Naive B cell (primary cell): ENCODE results near the gene OTUD5. TPM values are rescaled to one million over a fixed set of nuclear protein-coding genes. Genes with fewer than 3 reads are reported as not detected.

Experiments
- ATAC-seq, 2 donors: fragments of 150-1000 bp; cut with Tn5 transposase; 2 replicates each; pipeline ENCODE4 v1.10.0; 2021; ENCODE audit warnings: low read depth in 2 of 2, mild to moderate bottlenecking in 2 of 2, moderate library complexity in 2 of 2
- DNase-seq: peaks from one replicate; pipeline ENCODE4 v3.0.0; 2022
- H3K27ac Mint-ChIP-seq, 6 donors: one replicate each; pipeline ENCODE4 v1.8.0; 2020 to 2022; ENCODE audit warnings: mild to moderate bottlenecking in 6 of 6, mixed read lengths in 6 of 6, moderate library complexity in 5 of 6, inconsistent platforms in 2 of 6
- H3K27me3 Mint-ChIP-seq, 3 donors: one replicate each; pipeline ENCODE4 v1.8.0; 2021 to 2022; ENCODE audit warnings: mixed read lengths in 3 of 3, mild to moderate bottlenecking in 1 of 3
- H3K36me3 Mint-ChIP-seq, 2 donors: one replicate each; pipeline ENCODE4 v1.8.0; 2020 to 2022; ENCODE audit warnings: mixed read lengths in 2 of 2, inconsistent platforms in 1 of 2, mild to moderate bottlenecking in 1 of 2
- H3K4me1 Mint-ChIP-seq, 3 donors: one replicate each; pipeline ENCODE4 v1.8.0; 2020 to 2022; ENCODE audit warnings: mixed read lengths in 3 of 3, inconsistent platforms in 1 of 3, mild to moderate bottlenecking in 1 of 3, moderate library complexity in 1 of 3
- H3K4me3 Mint-ChIP-seq, 8 donors: one replicate each; pipeline ENCODE4 v1.8.0; 2020 to 2022; ENCODE audit warnings: mild to moderate bottlenecking in 8 of 8, mixed read lengths in 8 of 8, moderate library complexity in 8 of 8, inconsistent platforms in 2 of 8
- H3K9me3 Mint-ChIP-seq, 7 donors: one replicate each; pipeline ENCODE4 v1.8.0; 2020 to 2022; ENCODE audit warnings: mixed read lengths in 7 of 7, mild to moderate bottlenecking in 5 of 7, inconsistent platforms in 2 of 7, moderate library complexity in 1 of 7
- polyA plus RNA-seq, 6 donors: library from polyadenylated mRNA; unstranded; fragments of 300-500 nt; fragmentation: Illumina TruSeq; gene quantifications; one replicate each; pipeline ENCODE4 v1.2.3, GENCODE V29; 2021; ENCODE audit warnings: low read depth in 6 of 6

OTUD5 gene
- polyA plus RNA-seq, 6 donors from 2014 or later = 27.6 to 53.2 (median 39.1) TPM

DNA sequence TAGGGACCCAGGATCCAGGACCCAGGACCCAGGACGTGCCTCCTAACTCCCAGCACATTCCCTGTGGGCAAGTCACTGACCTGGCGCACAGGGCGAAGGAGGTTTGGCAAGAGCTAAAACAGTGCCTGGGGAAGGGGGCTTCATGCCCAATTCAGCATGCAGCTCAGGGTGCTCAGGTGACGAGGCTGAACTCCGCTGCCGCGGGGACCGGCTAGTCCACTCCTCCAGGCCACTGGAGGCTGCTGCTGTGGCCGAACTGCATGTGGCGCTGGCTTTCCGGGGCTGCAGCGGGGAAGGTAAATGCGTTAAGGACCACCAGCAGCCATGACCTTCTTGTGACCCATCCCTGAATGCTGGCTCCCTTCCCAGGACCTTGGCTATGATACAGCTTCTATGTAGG, 33.6 kb downstream of the OTUD5 start:
- Mint-ChIP-seq H3K27ac (peak overlapping the region in 2 of 6 donors; percentile 77 to 79), H3K4me1 (peaks cover 35 to 70% (median 53%) of the 10 kb centered on the region in 3 donors), H3K27me3 (no peaks in the 10 kb centered on the region), H3K4me3 (no peak overlapping the region), H3K9me3 (peaks cover 0 to 2% (median 0%) of the 10 kb centered on the region in 7 donors), H3K36me3 (peaks cover 5 to 8% of the 10 kb centered on the region in 2 donors)
- ATAC-seq (no peak), DNase-seq (no peak)

DNA sequence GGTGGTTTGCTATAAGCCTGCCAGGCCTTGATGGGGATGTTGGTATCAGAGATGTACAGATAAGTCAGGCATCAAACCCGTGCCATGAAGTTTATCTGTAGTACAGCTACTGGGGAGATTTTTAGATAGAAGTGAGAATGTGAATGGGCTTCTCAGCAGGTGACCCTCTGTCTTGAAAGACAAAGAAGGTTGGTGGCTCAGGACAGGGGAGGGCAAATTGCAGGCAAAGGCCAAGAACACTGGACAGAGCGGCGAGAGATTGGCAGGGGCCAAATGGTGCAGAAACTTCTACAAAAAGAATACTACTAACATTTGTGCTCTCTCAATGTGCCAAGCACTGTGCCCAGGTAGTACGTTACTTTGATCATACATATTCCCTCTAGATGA, 36.7 kb downstream of the OTUD5 start:
- Mint-ChIP-seq H3K27ac (peak overlapping the region in 4 of 6 donors; percentile 23 to 94 (median 56)), H3K4me3 (peak overlapping the region in 6 of 8 donors; percentile 82 to 99 (median 96)), H3K36me3 (peaks cover 15 to 26% of the 10 kb centered on the region in 2 donors), H3K9me3 (peaks cover 0 to 3% (median 0%) of the 10 kb centered on the region in 7 donors), H3K4me1 (peaks cover 31 to 60% (median 47%) of the 10 kb centered on the region in 3 donors), H3K27me3 (no peaks in the 10 kb centered on the region)
- DNase-seq = no peak
- no peak for ATAC-seq

DNA sequence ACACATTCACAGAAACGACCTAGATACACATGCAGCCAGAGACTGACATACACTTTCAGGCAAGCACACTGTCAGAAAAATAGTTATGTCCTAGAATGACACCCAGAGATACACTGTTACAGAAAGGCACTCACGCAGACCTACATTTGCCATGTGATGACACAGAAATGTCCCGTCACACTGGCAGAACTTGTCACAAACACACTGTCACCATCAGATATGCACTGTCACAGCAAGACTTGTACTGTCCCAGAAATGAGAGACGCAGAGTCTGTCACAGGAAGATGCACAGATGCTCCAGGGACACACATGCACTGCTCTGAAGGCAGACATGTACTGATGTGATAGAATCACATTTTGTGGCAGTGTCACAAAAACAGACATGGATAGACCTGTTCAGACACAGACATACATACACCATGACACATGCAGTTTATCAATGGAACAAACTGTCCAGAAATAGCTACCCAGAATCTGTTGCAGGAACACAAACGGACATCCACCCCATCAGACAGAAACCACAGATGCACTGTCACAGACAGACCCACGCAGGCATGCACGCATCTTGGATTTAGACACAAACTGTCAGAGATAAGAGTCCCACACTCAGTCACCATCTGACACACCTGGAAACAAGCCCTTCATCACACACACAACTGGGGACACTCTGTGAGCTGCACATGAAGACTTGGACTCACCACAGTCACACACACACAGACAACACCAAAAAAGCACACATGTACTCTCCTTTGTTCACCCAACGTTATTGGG, 37.3 kb downstream of the OTUD5 start:
- ATAC-seq (no peak), DNase-seq (no peak)
- Mint-ChIP-seq H3K4me1 (peaks cover 31 to 61% (median 45%) of the 10 kb centered on the region in 3 donors), H3K4me3 (peak overlapping the region; percentile 82 to 99 (median 96)), H3K27ac (peak overlapping the region; percentile 92 to 99 (median 96)), H3K27me3 (no peaks in the 10 kb centered on the region), H3K36me3 (peaks cover 11 to 26% of the 10 kb centered on the region in 2 donors), H3K9me3 (peaks cover 0 to 3% (median 0%) of the 10 kb centered on the region in 7 donors)

DNA sequence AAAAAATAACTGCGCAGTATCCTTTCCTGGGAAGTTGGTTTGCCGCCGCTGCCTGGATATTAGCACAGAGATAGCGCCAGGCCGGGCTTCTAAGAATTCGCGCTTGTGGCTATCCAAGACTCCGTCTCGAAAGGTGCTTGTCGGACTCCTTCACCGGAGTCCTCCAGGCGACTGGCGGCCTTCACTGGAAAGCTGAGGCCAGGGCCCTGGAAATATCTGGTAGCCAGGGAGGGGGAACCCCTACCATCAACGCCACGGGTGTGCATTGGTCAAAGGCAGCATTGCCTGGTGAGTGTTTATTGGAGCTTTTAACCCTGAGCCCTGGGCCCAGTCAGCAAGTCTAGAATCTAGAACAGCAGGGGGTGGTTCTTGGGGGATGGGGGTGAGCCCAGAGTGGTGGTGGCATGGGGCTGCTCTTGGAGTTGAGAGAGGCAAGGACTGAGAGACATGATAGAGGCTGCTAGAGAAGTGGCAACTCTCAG, 38.0 kb downstream of the OTUD5 start:
- Mint-ChIP-seq H3K9me3 (peaks cover 0 to 3% (median 0%) of the 10 kb centered on the region in 7 donors), H3K27ac (peak overlapping the region; percentile 92 to 99 (median 96)), H3K36me3 (peaks cover 11 to 23% of the 10 kb centered on the region in 2 donors), H3K4me3 (peak overlapping the region; percentile 82 to 99 (median 96)), H3K27me3 (no peaks in the 10 kb centered on the region), H3K4me1 (peaks cover 34 to 66% (median 46%) of the 10 kb centered on the region in 3 donors)
- DNase-seq (peak; percentile 38), ATAC-seq (peak; percentile 20 to 29)

DNA sequence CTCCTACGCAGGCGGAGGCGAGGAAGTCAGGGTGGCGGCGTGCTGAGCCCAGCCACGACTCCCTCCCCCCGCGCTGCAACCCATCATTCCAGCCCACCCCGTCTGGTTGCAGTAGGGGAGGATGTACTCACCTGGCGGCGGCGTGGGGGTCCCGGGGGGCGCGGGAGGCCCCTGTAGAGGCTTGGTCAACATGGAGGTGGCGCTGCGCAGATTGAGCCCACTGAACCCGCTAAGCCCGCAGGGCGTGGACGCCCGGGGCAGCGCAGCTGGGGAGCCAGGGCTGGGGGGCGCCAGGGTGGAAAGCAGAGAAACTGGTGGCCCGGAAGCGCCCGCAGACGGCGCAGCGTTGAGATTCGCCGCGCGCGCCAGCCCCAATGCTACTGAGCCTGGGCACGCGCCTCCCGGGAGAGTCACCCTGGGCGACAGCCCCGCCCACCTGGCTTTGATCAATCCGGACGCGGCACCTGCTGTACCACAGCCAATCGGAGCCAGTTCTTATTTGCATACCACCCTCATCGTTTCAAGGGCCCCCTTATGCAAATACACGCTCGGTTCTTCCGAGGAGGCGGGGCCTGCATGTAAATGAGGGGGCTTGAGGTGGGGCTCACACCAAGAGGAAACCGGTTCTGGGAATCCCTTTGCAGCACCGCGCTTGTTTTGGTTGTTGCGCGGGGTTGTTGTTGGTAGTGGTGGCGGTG, 38.6 kb downstream of the OTUD5 start, which contains the start of gene PIM2:
TSS of gene PIM2 (minus strand) at position 382 of the 698 bp plus-strand sequence. CDS start at position 192, 190 bp downstream.
- Mint-ChIP-seq H3K4me3 (peak within 1 kb of the TSS; percentile 82 to 99 (median 96)), H3K4me1 (peaks cover 36 to 67% (median 47%) of the 10 kb centered on the region in 3 donors), H3K9me3 (peaks cover 0 to 3% (median 0%) of the 10 kb centered on the region in 7 donors), H3K36me3 (peaks cover 11 to 17% of the 10 kb centered on the region in 2 donors), H3K27ac (peak within 1 kb of the TSS; percentile 92 to 99 (median 96)), H3K27me3 (no peaks in the 10 kb centered on the region)
- DNase-seq (peak; percentile 91), ATAC-seq (peak; percentile 71 to 72)

DNA sequence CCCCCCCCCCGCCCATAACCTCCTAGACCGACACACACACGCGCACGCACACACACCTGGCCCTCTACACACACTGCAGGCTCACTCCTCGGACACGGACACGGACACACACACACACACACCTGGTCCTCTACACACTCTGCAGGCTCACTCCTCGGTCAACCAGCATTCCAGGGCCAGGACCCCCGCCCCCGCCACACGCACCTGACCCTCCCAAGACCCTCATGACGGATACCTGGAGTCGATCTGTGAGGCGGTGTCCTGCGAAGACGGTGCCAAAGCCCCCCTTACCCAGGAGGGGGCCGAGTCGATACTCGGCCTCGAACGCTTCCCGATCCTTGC, 39.1 kb downstream of the OTUD5 start:
- peak overlapping the region; percentile 91 to 99 (median 96) for H3K27ac Mint-ChIP-seq
- H3K4me3 Mint-ChIP-seq = peak overlapping the region; percentile 82 to 99 (median 96)
- no peak for ATAC-seq
- no peak for DNase-seq
- no peaks in the 10 kb centered on the region for H3K27me3 Mint-ChIP-seq
- peaks cover 37 to 68% (median 47%) of the 10 kb centered on the region in 3 donors for H3K4me1 Mint-ChIP-seq
- H3K9me3 Mint-ChIP-seq = peaks cover 0 to 3% (median 0%) of the 10 kb centered on the region in 7 donors
- H3K36me3 Mint-ChIP-seq = peaks cover 11 to 17% of the 10 kb centered on the region in 2 donors

DNA sequence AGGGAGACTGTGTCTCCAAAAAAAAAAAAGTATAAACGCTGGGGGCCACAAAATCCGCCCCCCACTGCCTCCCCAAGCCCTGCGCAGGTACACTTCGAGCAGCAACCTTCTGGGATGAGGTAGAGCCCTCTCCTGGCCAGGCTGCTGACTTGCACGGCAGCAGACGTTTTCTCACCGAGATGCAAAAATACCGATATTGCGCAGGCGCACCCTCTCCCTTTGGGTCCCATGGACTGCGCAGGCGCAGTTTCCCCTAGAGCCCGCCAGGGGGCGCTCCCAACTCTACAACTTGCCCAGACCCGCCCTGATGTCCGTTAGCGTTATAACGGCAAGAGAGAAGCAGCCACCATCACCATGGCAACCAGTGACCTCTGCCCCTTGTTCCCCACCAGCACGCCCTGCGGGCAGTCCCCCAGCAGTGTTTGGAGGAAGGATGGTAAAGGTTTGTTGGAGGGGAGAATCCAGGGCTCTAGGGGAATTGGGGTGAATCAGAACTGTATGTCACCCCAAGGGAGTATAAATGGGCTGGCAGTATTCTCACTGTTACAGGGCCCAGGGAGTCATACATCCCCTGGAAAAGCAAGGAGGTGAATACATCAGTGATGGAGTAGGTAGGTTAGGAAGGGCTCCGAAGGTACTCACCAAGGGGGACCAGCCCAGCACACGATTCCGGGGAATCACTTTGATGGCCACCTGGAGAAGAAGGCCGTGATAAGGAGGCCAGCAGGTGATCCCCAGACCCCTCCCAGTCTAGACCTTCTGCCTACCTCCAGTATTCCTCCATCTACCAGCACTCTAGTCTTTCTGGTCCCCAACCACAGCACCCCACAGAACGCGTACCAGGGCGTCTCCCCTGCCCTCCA, 40.0 kb downstream of the OTUD5 start:
- no peaks in the 10 kb centered on the region for H3K27me3 Mint-ChIP-seq
- peaks cover 0 to 3% (median 0%) of the 10 kb centered on the region in 7 donors for H3K9me3 Mint-ChIP-seq
- H3K27ac Mint-ChIP-seq = peak overlapping the region; percentile 92 to 99 (median 96)
- H3K36me3 Mint-ChIP-seq = peaks cover 11 to 17% of the 10 kb centered on the region in 2 donors
- ATAC-seq = peak; percentile 50 to 58
- H3K4me3 Mint-ChIP-seq = peak overlapping the region; percentile 82 to 99 (median 96)
- peak; percentile 87 for DNase-seq
- peaks cover 38 to 68% (median 45%) of the 10 kb centered on the region in 3 donors for H3K4me1 Mint-ChIP-seq

DNA sequence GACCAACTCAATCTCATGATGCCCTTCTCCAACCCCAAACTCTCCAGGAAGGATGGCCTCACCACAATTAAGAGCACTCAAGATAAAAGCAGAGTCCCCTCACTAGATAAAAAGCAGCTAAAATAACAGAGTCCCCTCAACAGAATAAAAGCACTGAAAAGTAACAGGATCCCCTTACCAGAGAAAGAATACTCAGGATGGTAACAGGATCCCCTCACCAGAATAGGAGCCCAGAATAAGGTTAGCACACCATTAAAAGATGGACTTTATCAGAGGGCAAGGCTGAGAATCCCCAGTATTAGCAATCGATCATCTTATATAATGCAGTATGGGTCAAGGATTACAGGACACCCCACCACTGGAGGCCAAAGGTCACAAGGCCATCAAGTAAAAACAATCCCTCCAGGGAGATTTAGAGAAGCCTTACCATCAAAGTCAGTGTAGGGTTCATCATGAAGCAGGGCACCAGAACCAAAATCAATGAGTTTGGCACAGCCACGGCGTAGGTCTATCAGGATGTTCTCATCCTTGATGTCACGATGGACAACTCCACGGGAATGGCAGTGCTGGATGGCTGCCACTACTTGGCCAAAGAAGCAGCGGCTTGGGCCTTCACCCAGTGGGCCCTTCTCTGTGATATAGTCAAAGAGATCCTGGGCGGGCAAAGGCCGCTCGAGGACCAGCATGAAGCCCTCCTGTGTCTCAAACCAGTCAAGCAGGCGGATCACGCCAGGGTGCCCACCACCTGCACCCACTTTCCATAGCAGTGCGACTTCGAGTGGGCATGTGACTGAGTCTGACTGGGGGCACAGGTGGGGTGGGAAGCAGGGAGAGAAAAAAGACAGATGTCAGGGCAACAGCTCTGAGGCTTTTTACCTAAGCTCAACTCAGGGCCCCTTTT, 42.6 kb downstream of the OTUD5 start:
- Mint-ChIP-seq H3K9me3 (peaks cover 0 to 7% (median 0%) of the 10 kb centered on the region in 7 donors), H3K4me1 (peaks cover 48 to 70% (median 51%) of the 10 kb centered on the region in 3 donors), H3K4me3 (peak overlapping the region in 7 of 8 donors; percentile 42 to 95 (median 79)), H3K36me3 (peaks cover 11 to 17% of the 10 kb centered on the region in 2 donors), H3K27ac (peak overlapping the region in 5 of 6 donors; percentile 63 to 96 (median 94)), H3K27me3 (no peaks in the 10 kb centered on the region)
- DNase-seq = no peak
- no peak for ATAC-seq

DNA sequence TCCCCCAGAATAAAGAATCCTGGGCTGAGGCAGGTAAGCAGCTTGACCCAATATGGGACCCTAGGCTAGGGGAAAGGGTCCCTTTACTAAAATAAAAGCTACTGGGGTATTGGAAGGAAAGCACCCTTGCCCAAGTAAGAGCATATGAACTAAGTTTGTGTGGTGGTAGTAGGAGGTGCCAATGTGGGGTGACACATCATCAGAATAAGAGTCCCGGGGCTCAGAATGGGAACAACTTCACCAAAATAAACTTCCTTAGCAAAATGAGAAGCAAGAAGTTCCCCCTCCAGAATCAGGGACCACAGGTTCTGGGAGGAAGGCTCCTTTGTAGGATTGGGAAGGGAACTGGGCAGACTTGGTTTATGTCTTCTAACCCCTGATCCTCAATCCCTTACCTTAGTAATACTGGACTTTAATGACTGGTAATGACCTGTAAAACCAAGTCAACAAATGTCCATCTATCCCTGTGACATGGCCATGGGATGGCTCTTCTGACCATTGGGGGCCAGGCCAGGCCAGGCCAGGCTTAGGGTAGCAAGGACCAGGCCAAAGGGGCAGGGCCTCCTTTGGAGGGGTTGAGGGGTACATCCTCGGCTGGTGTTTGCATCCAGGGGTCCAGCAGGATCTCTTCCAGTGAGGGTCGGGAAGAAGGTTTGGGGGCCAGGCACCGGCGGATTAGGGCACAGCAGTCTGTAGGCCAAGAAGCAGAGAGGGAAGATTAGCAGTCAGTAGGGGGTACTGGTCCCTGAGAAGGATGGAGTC, 43.6 kb downstream of the OTUD5 start:
- peak overlapping the region in 6 of 8 donors; percentile 29 to 93 (median 47) for H3K4me3 Mint-ChIP-seq
- H3K36me3 Mint-ChIP-seq = peaks cover 11 to 17% of the 10 kb centered on the region in 2 donors
- H3K9me3 Mint-ChIP-seq = peaks cover 0 to 7% (median 0%) of the 10 kb centered on the region in 7 donors
- H3K27ac Mint-ChIP-seq = peak overlapping the region; percentile 23 to 96 (median 70)
- DNase-seq (no peak), ATAC-seq (no peak)
- H3K4me1 Mint-ChIP-seq = peaks cover 42 to 67% (median 44%) of the 10 kb centered on the region in 3 donors
- no peaks in the 10 kb centered on the region for H3K27me3 Mint-ChIP-seq

DNA sequence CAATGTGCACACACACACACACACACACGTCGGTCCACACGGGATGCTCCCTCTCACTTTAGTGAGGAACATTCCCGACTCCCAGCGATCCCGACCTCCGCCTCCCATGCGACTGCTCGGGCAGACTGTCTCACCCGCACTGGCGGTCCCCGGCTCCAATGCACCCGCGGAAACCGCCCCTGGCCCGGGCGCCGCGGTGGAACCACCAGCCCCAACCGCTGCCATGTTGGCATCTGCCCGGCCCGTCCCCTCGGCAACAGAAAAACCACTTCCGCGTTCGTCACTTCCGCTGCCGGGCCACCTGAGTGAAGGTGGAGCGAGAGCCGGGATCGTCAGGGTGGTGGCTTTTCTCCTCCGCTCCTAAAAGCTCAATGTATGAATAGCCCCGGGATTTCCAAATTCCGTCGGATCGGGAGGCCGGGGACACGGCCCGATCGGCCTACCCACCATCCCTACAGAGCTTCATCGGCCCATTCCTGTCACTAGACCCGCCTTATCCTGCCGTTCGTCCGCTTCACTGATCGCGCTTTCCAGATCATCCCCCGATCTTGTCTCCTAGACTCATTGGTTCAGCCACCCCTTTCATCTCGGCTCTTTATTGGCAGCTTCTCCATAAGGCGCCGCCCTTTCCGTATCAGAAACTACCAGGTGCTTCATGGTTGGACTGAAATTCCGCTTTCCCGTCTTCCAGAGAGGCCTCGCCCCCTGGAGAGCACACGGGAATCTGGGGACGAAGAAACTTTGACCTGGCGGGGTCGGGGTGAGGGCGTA, 45.8 kb downstream of the OTUD5 start, which contains the start of gene SLC35A2:
TSS of gene SLC35A2 (minus strand) at position 235 of the 771 bp plus-strand sequence. CDS start at position 225, 10 bp downstream.
- H3K27me3 Mint-ChIP-seq = no peaks in the 10 kb centered on the region
- H3K27ac Mint-ChIP-seq = peak within 1 kb of the TSS; percentile 95 to 99 (median 96)
- H3K4me1 Mint-ChIP-seq = peaks cover 30 to 53% (median 32%) of the 10 kb centered on the region in 3 donors
- peaks cover 0 to 3% (median 0%) of the 10 kb centered on the region in 7 donors for H3K9me3 Mint-ChIP-seq
- no peaks in the 10 kb centered on the region for H3K36me3 Mint-ChIP-seq
- peak within 1 kb of the TSS; percentile 78 to 95 (median 92) for H3K4me3 Mint-ChIP-seq
- peak; percentile 74 to 78 for ATAC-seq
- peak; percentile 82 for DNase-seq
